GM06990 (cell line): Measurements from ENCODE around the gene ARHGAP44.

Experiments used
- DNase-seq: peaks from one replicate; pipeline ENCODE4 v3.0.0-alpha.2; 2011; ENCODE audit not compliant: insufficient read length; ENCODE audit errors: extremely low read depth
- H3K27me3 ChIP-seq: replicated peaks from 2 replicates; pipeline ENCODE4 v1.6.0; 2011; ENCODE audit warnings: low read length; ENCODE audit not compliant: control insufficient read depth, insufficient read depth
- H3K36me3 ChIP-seq: 2 replicates; pipeline ENCODE4 v1.5.1; 2011; ENCODE audit warnings: low read length; ENCODE audit not compliant: control insufficient read depth, insufficient read depth
- H3K4me3 ChIP-seq: replicated peaks from 2 replicates; pipeline ENCODE4 v1.5.1; 2011; ENCODE audit warnings: low read depth, mild to moderate bottlenecking, control low read depth, low read length
- TF ChIP-seq, protein P1 (sequence below): IDR thresholded peaks from 2 replicates; pipeline ENCODE4 v1.5.1; 2011; ENCODE audit warnings: low read length, control low read depth, mild to moderate bottlenecking, inconsistent platforms; ENCODE audit not compliant: insufficient read depth, poor library complexity, severe bottlenecking

The ARHGAP44 gene

DNA sequence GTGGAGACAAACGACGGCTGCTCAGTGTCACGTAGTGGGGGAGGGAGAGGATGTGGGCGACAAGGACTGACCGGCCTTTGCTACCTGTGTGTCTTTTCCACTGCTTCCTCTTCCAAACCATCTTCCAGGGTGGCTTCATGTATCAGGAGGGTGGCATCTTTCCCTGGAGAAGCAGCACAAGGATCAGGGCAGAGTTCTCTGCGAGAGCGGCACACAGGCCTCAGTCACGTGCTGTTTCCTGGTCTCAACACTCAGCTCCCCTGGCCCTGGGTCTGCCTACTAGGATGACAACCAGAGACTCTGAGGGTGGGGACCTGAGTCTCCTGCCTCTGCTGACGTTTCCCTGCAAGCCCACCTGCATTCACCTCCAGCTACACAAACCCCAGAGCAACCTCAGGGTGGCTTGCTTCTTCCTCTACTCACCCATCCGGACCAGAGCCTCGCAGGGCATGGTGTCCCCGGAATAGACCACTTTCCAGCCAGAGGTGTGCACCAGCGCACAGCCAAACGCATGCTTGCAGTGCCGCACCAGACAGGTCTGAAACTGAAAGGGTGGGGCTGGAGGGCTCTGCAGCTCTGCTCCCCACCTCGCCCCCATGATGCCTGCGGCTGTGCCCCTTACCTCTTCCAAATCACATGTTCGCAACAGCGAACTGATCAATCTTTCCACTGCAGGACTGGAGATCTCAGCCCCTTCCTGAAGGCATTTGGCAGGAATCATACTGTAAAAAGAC is 205.2 kb downstream of the ARHGAP44 start:
- Histone ChIP-seq H3K36me3 (peaks cover 63% of the 10 kb centered on the region), H3K27me3 (no peaks in the 10 kb centered on the region), H3K4me3 (no peak overlapping the region)
- no peak for DNase-seq
- TF ChIP-seq, protein P1, sequence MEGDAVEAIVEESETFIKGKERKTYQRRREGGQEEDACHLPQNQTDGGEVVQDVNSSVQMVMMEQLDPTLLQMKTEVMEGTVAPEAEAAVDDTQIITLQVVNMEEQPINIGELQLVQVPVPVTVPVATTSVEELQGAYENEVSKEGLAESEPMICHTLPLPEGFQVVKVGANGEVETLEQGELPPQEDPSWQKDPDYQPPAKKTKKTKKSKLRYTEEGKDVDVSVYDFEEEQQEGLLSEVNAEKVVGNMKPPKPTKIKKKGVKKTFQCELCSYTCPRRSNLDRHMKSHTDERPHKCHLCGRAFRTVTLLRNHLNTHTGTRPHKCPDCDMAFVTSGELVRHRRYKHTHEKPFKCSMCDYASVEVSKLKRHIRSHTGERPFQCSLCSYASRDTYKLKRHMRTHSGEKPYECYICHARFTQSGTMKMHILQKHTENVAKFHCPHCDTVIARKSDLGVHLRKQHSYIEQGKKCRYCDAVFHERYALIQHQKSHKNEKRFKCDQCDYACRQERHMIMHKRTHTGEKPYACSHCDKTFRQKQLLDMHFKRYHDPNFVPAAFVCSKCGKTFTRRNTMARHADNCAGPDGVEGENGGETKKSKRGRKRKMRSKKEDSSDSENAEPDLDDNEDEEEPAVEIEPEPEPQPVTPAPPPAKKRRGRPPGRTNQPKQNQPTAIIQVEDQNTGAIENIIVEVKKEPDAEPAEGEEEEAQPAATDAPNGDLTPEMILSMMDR = no peak

DNA sequence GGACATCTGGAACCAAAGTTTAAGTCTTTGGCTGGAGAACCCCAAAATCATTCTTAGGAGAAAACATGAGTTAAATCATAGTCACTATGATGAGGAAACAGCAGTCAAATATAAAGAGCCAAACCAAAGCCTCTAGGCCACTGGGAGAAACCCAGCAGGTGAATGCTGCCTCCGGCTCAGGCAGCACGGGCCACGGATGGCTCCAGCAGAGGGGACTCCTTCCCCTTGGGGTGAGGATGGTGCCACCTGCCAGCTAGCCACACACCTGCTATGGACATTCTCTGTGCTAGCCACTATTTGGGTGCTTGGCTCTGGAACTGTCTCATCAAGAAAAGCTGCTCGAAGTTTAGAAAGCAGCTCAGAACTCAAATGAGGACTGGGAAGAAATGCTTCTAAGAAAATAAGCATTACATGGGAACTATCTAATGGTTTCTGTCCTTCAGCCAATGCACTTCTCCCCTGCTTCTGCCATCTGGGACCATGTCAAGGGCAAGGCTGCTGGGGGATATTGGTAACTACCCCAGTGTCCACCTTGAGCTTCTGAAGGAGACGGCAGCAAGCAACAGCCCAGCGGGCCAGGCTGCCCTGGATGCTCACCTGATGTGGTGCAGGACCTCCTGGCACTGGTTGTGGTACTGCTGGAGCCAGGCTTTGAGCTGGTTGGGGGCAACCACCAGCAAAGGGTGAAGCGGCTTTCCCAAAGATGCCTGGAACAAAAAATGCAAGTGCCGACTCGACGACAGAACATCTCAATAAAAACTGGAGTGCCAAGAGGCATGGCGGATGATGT is 206.0 kb downstream of the ARHGAP44 start:
- no peak for DNase-seq
- Histone ChIP-seq H3K4me3 (no peak overlapping the region), H3K27me3 (no peaks in the 10 kb centered on the region), H3K36me3 (peaks cover 64% of the 10 kb centered on the region)
- TF ChIP-seq, protein P1 = no peak

DNA sequence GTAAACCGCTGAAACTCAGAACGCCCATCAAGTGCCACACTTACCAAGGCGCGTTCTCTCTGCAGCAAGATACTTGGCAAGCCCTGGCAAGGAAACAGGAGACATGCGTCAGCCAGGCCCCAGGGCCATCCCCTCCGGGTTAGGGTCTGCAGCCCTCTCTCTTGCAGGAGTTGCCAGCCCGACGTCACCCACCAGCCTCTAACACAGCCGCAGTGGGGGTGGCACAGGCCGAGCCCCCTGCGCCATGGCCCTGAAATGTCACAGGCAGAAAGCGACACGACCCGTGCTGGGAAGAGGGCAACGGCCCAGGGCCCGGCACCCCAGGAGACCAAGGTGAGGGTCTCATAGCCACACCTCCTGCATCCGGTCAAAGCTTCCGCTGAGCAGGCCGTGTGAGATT is 206.6 kb downstream of the ARHGAP44 start:
- TF ChIP-seq, protein P1 = no peak
- H3K27me3 ChIP-seq = no peaks in the 10 kb centered on the region
- H3K36me3 ChIP-seq = peaks cover 65% of the 10 kb centered on the region
- no peak for DNase-seq
- no peak overlapping the region for H3K4me3 ChIP-seq

DNA sequence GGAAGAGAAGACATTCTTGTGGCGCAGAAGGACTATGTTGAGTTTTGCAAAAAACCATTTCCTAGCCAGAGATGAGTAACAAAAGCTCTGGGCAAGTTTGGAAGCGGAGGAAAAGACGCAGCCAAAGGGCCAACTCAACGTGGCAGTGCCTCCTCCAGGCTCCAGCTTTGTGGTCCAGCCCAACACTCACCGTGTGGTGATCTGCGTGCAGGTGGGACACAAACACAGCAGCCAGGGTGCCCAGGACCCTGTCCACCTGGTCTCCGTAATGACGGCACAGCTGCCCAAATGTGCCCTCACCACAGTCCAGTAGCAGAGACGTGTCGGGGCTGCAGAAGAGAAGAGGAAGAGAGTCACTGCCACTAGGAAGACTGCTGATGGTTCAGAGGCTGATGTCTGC is 207.1 kb downstream of the ARHGAP44 start:
- DNase-seq = no peak
- TF ChIP-seq, protein P1 = no peak

DNA sequence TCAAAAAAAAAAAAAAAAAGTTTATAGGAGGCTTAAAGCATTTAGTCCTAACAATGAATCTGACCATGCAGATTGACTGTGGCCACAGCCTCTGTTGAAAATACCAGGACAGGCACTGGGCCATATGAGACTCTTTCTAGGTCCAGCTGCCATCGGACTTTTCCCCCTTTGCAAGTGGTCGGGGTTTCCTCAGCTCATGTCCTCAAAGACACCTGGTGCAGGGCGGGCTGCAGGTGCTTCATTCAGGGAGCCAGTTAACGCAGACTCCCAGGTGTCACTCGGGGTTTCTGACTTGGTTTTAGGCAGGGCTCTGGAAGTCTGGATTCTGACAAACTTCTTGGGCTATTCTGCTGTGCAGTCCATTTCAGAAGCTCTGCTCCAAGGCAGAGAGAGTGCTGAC is 207.6 kb downstream of the ARHGAP44 start:
- no peak overlapping the region for H3K4me3 ChIP-seq
- TF ChIP-seq, protein P1 = no peak
- H3K36me3 ChIP-seq = peaks cover 64% of the 10 kb centered on the region
- no peaks in the 10 kb centered on the region for H3K27me3 ChIP-seq
- no peak for DNase-seq

More for the DNA sequence above, 207.1 kb downstream of the ARHGAP44 start:
- H3K36me3 ChIP-seq = peaks cover 64% of the 10 kb centered on the region
- H3K27me3 ChIP-seq = no peaks in the 10 kb centered on the region
- no peak overlapping the region for H3K4me3 ChIP-seq
